HCT116 (cell line): ENCODE data around the gene FSTL4. TPM values are rescaled to one million over a fixed set of nuclear protein-coding genes. Genes with fewer than 3 reads are reported as not detected.

Source experiments
- ATAC-seq: fragments of 200-7000 bp; cut with Tn5 transposase; 2 replicates; pipeline ENCODE4 v1.9.1; 2020; ENCODE audit warnings: mild to moderate bottlenecking, moderate library complexity
- BruUV-seq: library from RNA; stranded (reverse); fragments of 400-500 nt; replicated peaks from 2 replicates; lab custom pipeline; 2021; lab: Mats Ljungman, UMichigan
- CTCF ChIA-PET: fragments of 300-600 bp; sonication (Branson Sonifier 250); formaldehyde crosslinking; loops from one replicate; lab custom pipeline; 2021; ENCODE audit warnings: antibody characterized with exemption; lab: Charles Lee
- POLR2A ChIA-PET: fragments of 300-600, 350-600 bp; sonication (Branson Sonifier 250); formaldehyde crosslinking; loops from one replicate; lab custom pipeline; 2021; ENCODE audit warnings: antibody characterized with exemption; lab: Charles Lee
- RAD21 ChIA-PET, 2 experiments: fragments of 300-600 bp; sonication (Branson Sonifier 250); formaldehyde crosslinking; loops; one replicate each; lab custom pipeline; 2023; ENCODE audit warnings: low total read pairs in 2 of 2; ENCODE audit not compliant: uncharacterized antibody in 2 of 2, unreplicated experiment in 2 of 2, low non-redundant PET in 1 of 2; lab: Charles Lee
- DNase-seq: peaks from one replicate; pipeline ENCODE4 v3.0.0-alpha.2; 2010; ENCODE audit warnings: low read depth, low spot score
- H2AFZ ChIP-seq: fragments of 200-600 bp; shearing (Covaris generic), sonication (generic); 2 replicates; pipeline ENCODE4 v1.6.1; 2017; ENCODE audit warnings: low read depth, mixed run types, mixed read lengths, antibody characterized with exemption, low read length; ENCODE audit not compliant: poor library complexity, severe bottlenecking
- H3K27ac ChIP-seq: 2 replicates; pipeline ENCODE4 v1.5.1; 2012; ENCODE audit warnings: low read depth, low read length
- H3K27me3 ChIP-seq: fragments of 200-600 bp; sonication (generic); 2 replicates; pipeline ENCODE4 v1.6.1; 2016; ENCODE audit warnings: mixed run types, low read length, mixed read lengths; ENCODE audit not compliant: insufficient read depth
- H3K36me3 ChIP-seq, 2 experiments: fragments of 200-500 bp in 1 of 2; fragments of 200-600 bp in 1 of 2; sonication (Bioruptor generic) in 1 of 2; sonication (generic) in 1 of 2; 2 replicates each; pipeline versions ENCODE4 v1.5.1 to v1.6.1; 2014 to 2016; ENCODE audit warnings: low read length in 2 of 2, inconsistent platforms in 1 of 2, mixed read lengths in 1 of 2, mixed run types in 1 of 2; ENCODE audit not compliant: insufficient read depth in 2 of 2, control insufficient read depth in 1 of 2
- H3K4me1 ChIP-seq, 2 experiments: fragments of 200-600 bp in 1 of 2; sonication (generic) in 1 of 2; 2 replicates each; pipeline versions ENCODE4 v1.5.1 to v1.6.1; 2012 to 2017; ENCODE audit warnings: low read length in 2 of 2, inconsistent platforms in 1 of 2, mild to moderate bottlenecking in 1 of 2, mixed read lengths in 1 of 2, mixed run types in 1 of 2, moderate library complexity in 1 of 2; ENCODE audit not compliant: insufficient read depth in 2 of 2, control insufficient read depth in 1 of 2
- H3K4me2 ChIP-seq: fragments of 200-600 bp; sonication (generic); 2 replicates; pipeline ENCODE4 v1.6.1; 2017; ENCODE audit warnings: mixed run types, low read length, mixed read lengths
- H3K4me3 ChIP-seq, 2 experiments: fragments of 200-600 bp in 1 of 2; sonication (generic) in 1 of 2; replicated peaks in 1 of 2; 2 replicates each; pipeline ENCODE4 v1.5.1; 2011 to 2016; ENCODE audit warnings: low read length in 2 of 2, control low read depth in 1 of 2, low read depth in 1 of 2, mild to moderate bottlenecking in 1 of 2, mixed read lengths in 1 of 2, mixed run types in 1 of 2
- H3K79me2 ChIP-seq: fragments of 200-600 bp; sonication (generic); 2 replicates; pipeline ENCODE4 v1.6.1; 2017; ENCODE audit warnings: mild to moderate bottlenecking, mixed run types, low read length, moderate library complexity, mixed read lengths; ENCODE audit not compliant: insufficient read depth
- H3K9ac ChIP-seq: fragments of 200-600 bp; sonication (generic); 2 replicates; pipeline ENCODE4 v1.6.1; 2016; ENCODE audit warnings: low read length, mixed read lengths
- H3K9me2 ChIP-seq: fragments of 200-600 bp; sonication (generic), shearing (Covaris generic); 2 replicates; pipeline ENCODE4 v1.6.1; 2017; ENCODE audit warnings: mixed run types, mild to moderate bottlenecking, moderate library complexity; ENCODE audit not compliant: insufficient read depth
- H3K9me3 ChIP-seq, 2 experiments: fragments of 200-500 bp in 1 of 2; fragments of 200-600 bp in 1 of 2; sonication (Bioruptor generic) in 1 of 2; sonication (generic) in 1 of 2; 2 replicates each; pipeline ENCODE4 v1.6.1; 2014 to 2017; ENCODE audit warnings: low read length in 2 of 2, mixed read lengths in 2 of 2, inconsistent platforms in 1 of 2, low read depth in 1 of 2, mild to moderate bottlenecking in 1 of 2, mixed run types in 1 of 2, moderate library complexity in 1 of 2; ENCODE audit not compliant: control insufficient read depth in 1 of 2, insufficient read depth in 1 of 2
- H4K20me1 ChIP-seq: fragments of 200-600 bp; sonication (generic), shearing (Covaris generic); 2 replicates; pipeline ENCODE4 v1.6.1; 2017; ENCODE audit warnings: mixed run types, mild to moderate bottlenecking, moderate library complexity; ENCODE audit not compliant: insufficient read depth
- ATF3 ChIP-seq: IDR thresholded peaks from 2 replicates; pipeline ENCODE4 v1.6.1; 2012
- CBX3 ChIP-seq: IDR thresholded peaks from 2 replicates; pipeline ENCODE4 v1.6.1; 2012; ENCODE audit warnings: low read depth
- CEBPB ChIP-seq: IDR thresholded peaks from 2 replicates; pipeline ENCODE4 v1.6.1; 2012; ENCODE audit warnings: low read depth
- CTCF ChIP-seq, 3 experiments: fragments of 200-600 bp in 1 of 3; sonication (generic) in 1 of 3; IDR thresholded peaks in 2 of 3; conservative IDR thresholded peaks in 1 of 3; 2 replicates each; pipeline ENCODE4 v1.5.1; 2012 to 2017; ENCODE audit warnings: low read depth in 2 of 3, low read length in 2 of 3, antibody characterized with exemption in 1 of 3, borderline replicate concordance in 1 of 3, control low read depth in 1 of 3, mild to moderate bottlenecking in 1 of 3, mixed read lengths in 1 of 3, mixed run types in 1 of 3, moderate library complexity in 1 of 3; ENCODE audit not compliant: insufficient read depth in 1 of 3
- ELF1 ChIP-seq: IDR thresholded peaks from 2 replicates; pipeline ENCODE4 v1.6.1; 2012; ENCODE audit warnings: low read depth, borderline replicate concordance
- EZH2 ChIP-seq: fragments of 200-600 bp; sonication (generic); IDR thresholded peaks from 2 replicates; pipeline ENCODE4 v1.6.1; 2017; ENCODE audit warnings: antibody characterized with exemption, mixed run types
- EZH2phosphoT487 ChIP-seq: fragments of 200-600 bp; IDR thresholded peaks from 2 replicates; pipeline ENCODE4 v1.6.1; 2018; ENCODE audit warnings: antibody characterized with exemption, borderline replicate concordance
- FOSL1 ChIP-seq: IDR thresholded peaks from 2 replicates; pipeline ENCODE4 v1.6.1; 2012; ENCODE audit warnings: low read depth
- JUND ChIP-seq: IDR thresholded peaks from 2 replicates; pipeline ENCODE4 v1.6.1; 2012
- SIN3A ChIP-seq: IDR thresholded peaks from 2 replicates; pipeline ENCODE4 v1.6.1; 2012; ENCODE audit warnings: low read depth
- SP1 ChIP-seq: IDR thresholded peaks from 2 replicates; pipeline ENCODE4 v1.6.1; 2012; ENCODE audit warnings: low read depth
- SRF ChIP-seq: IDR thresholded peaks from 2 replicates; pipeline ENCODE4 v1.6.1; 2012; ENCODE audit warnings: low read depth
- ZBTB33 ChIP-seq: IDR thresholded peaks from 2 replicates; pipeline ENCODE4 v1.6.1; 2011; ENCODE audit warnings: mild to moderate bottlenecking, low read length, moderate library complexity; ENCODE audit not compliant: insufficient replicate concordance; ENCODE audit errors: extremely low read depth
- ZFX ChIP-seq: fragments of 450-650 bp; IDR thresholded peaks from 2 replicates; pipeline ENCODE4 v1.6.1; 2017
- ZNF274 ChIP-seq: fragments of 200-500 bp; sonication (Bioruptor generic); IDR thresholded peaks from 2 replicates; pipeline ENCODE4 v1.6.1; 2014; ENCODE audit warnings: mild to moderate bottlenecking, low read depth, low read length, inconsistent platforms
- intact Hi-C: fragments of 100-400 bp; cut with micrococcal nuclease; formaldehyde crosslinking; loops from 2 replicates; pipeline ENCODE4 v1.10.0; 2022
- total RNA-seq: library from RNA; stranded (reverse); gene quantifications from one replicate; pipeline ENCODE4 v1.2.1, GENCODE V29; 2021; ENCODE audit not compliant: unreplicated experiment

FSTL4 gene
- total RNA-seq, 1 experiment from 2014 or later, result 0.37 TPM

- TF ChIP-seq SP1 (no peak), ATF3 (no peak), SIN3A (no peak), CBX3 (no peak), ELF1 (no peak), JUND (no peak), ZNF274 (no peak), SRF (no peak)
- intact Hi-C loops, result no loop called here
- Histone ChIP-seq H4K20me1 (no peaks in the 10 kb centered on the region), H3K9me3 (no peaks in the 10 kb centered on the region), H3K4me2 (no peak overlapping the region), H3K36me3 (no peaks in the 10 kb centered on the region), H3K9me2 (no peaks in the 10 kb centered on the region), H3K4me3 (no peak overlapping the region), H3K9ac (no peak overlapping the region), H3K4me1 (no peaks in the 10 kb centered on the region), H3K27ac (no peak overlapping the region), H3K27me3 (no peaks in the 10 kb centered on the region), H2AFZ (no peak overlapping the region), H3K79me2 (no peaks in the 10 kb centered on the region)
- no TSS peak for BruUV-seq
- RAD21 ChIA-PET, result no interaction called here
- POLR2A ChIA-PET, result no interaction called here
- ATAC-seq (no peak), DNase-seq (no peak)
- CTCF ChIA-PET, result interaction anchor here (1.3 kb wide), 1 partner anchor 63 kb away, joined by 5 read pairs; no protein-coding TSS in a partner anchor
Observed at GRCh38 chr5:133360693-133361472, 251.5 kb downstream of the FSTL4 start.

GRCh38 chr5:133359861-133360260 is 252.5 kb downstream of the FSTL4 start:
- BruUV-seq, result no TSS peak
- ChIA-PET POLR2A (no interaction called here), RAD21 (no interaction called here), CTCF (interaction anchor here (1.3 kb wide), 1 partner anchor 64 kb away, joined by 5 read pairs; no protein-coding TSS in a partner anchor)
- TF ChIP-seq EZH2, result no peak
- no peak for TF ChIP-seq ELF1
- no peak for TF ChIP-seq FOSL1
- no peak for TF ChIP-seq EZH2phosphoT487
- no peak for TF ChIP-seq CTCF (IDR thresholded peaks at IDR 0.05 in 2 of 3, conservative IDR thresholded peaks at IDR 0.05 in 1 of 3; ENCODE audit: borderline replicate concordance in 1 of 3, insufficient read depth in 1 of 3, low read depth in 2 of 3, low read length in 2 of 3)
- no peak for TF ChIP-seq ZBTB33
- no peak for TF ChIP-seq ZFX
- TF ChIP-seq ZNF274, result no peak
- TF ChIP-seq CEBPB, result no peak
- Histone ChIP-seq H3K9me2 (no peaks in the 10 kb centered on the region), H3K27me3 (no peaks in the 10 kb centered on the region), H3K79me2 (no peaks in the 10 kb centered on the region), H3K9me3 (no peaks in the 10 kb centered on the region), H3K9ac (no peak overlapping the region), H4K20me1 (no peaks in the 10 kb centered on the region), H3K4me1 (no peaks in the 10 kb centered on the region), H3K4me3 (no peak overlapping the region), H2AFZ (no peak overlapping the region), H3K27ac (no peak overlapping the region), H3K36me3 (no peaks in the 10 kb centered on the region), H3K4me2 (no peak overlapping the region)
- intact Hi-C loops, result no loop called here
- ATAC-seq, result no peak
- no peak for DNase-seq
